Fibroblast of lung (primary cell): ENCODE measurements around the gene NOS1AP. TPM values are rescaled to one million over a fixed set of nuclear protein-coding genes. Genes with fewer than 3 reads are reported as not detected.

ENCODE experiments used
- DNase-seq, 2 donors: peaks; one replicate each; pipeline versions ENCODE4 v3.0.0 to v3.0.0-alpha.2; 2010; ENCODE audit warnings: low read depth in 2 of 2
- H2AFZ ChIP-seq: 2 replicates; pipeline ENCODE4 v1.5.1; 2012; ENCODE audit warnings: low read length, control low read depth, inconsistent platforms
- H3K27ac ChIP-seq: 2 replicates; pipeline ENCODE4 v1.5.1; 2011; ENCODE audit warnings: low read length, control low read depth; ENCODE audit not compliant: insufficient read depth
- H3K27me3 ChIP-seq: 2 replicates; pipeline ENCODE4 v1.5.1; 2011; ENCODE audit warnings: mild to moderate bottlenecking, low read length; ENCODE audit not compliant: control insufficient read depth, insufficient read depth
- H3K36me3 ChIP-seq: 2 replicates; pipeline ENCODE4 v1.5.1; 2011; ENCODE audit warnings: low read length; ENCODE audit not compliant: control insufficient read depth, insufficient read depth
- H3K4me1 ChIP-seq: 2 replicates; pipeline ENCODE4 v1.5.1; 2011; ENCODE audit warnings: low read length; ENCODE audit not compliant: control insufficient read depth, insufficient read depth; ENCODE audit errors: extremely low read depth
- H3K4me2 ChIP-seq: 2 replicates; pipeline ENCODE4 v1.5.1; 2011; ENCODE audit warnings: low read length, control low read depth; ENCODE audit not compliant: insufficient read depth; ENCODE audit errors: extremely low read depth
- H3K4me3 ChIP-seq, 4 experiments: fragments of 200-600 bp in 1 of 4; sonication (generic) in 1 of 4; replicated peaks in 1 of 4; 2 replicates each; pipeline ENCODE4 v1.5.1; 2011 to 2016; ENCODE audit warnings: low read length in 4 of 4, low read depth in 3 of 4, mild to moderate bottlenecking in 3 of 4, control low read depth in 2 of 4, inconsistent platforms in 1 of 4, mixed read lengths in 1 of 4; ENCODE audit not compliant: insufficient read depth in 1 of 4; ENCODE audit errors: control extremely low read depth in 1 of 4
- H3K79me2 ChIP-seq: 2 replicates; pipeline ENCODE4 v1.5.1; 2012; ENCODE audit warnings: mild to moderate bottlenecking, low read length, inconsistent platforms; ENCODE audit not compliant: control insufficient read depth, insufficient read depth
- H3K9ac ChIP-seq: 2 replicates; pipeline ENCODE4 v1.5.1; 2011; ENCODE audit warnings: mild to moderate bottlenecking, low read length, control low read depth; ENCODE audit not compliant: insufficient read depth
- H3K9me3 ChIP-seq: 2 replicates; pipeline ENCODE4 v1.5.1; 2012; ENCODE audit warnings: low read depth, low read length; ENCODE audit not compliant: control insufficient read depth, insufficient read depth
- H4K20me1 ChIP-seq: 2 replicates; pipeline ENCODE4 v1.5.1; 2011; ENCODE audit warnings: low read length; ENCODE audit not compliant: control insufficient read depth, insufficient read depth; ENCODE audit errors: extremely low read depth
- CTCF ChIP-seq, 2 donors: IDR thresholded peaks in 1 of 2; conservative IDR thresholded peaks in 1 of 2; 1 replicate in 1 of 2; 2 replicates in 1 of 2; pipeline ENCODE4 v1.5.1; 2011 to 2012; ENCODE audit warnings: low read length in 2 of 2, control low read depth in 1 of 2, inconsistent platforms in 1 of 2, low read depth in 1 of 2, mild to moderate bottlenecking in 1 of 2
- EZH2 ChIP-seq: IDR thresholded peaks from 2 replicates; pipeline ENCODE4 v1.5.1; 2012; ENCODE audit warnings: low read length, control low read depth, mild to moderate bottlenecking; ENCODE audit errors: missing control alignments
- polyA plus RNA-seq, 2 donors: library from polyadenylated mRNA; depleted of rRNA in 1 of 2; stranded (reverse) in 1 of 2; unstranded in 1 of 2; fragments of >200 nt; gene quantifications; 2 replicates each; pipeline ENCODE4 v1.2.1, GENCODE V29; 2011 to 2012; ENCODE audit warnings: missing spikeins in 1 of 2
- total RNA-seq: library from RNA; depleted of rRNA; stranded (reverse); fragments of >200 nt; gene quantifications from 2 replicates; pipeline ENCODE4 v1.2.1, GENCODE V29; 2014

NOS1AP gene
- total and polyA plus RNA-seq, 2 donors (not counting 1 experiment from before 2014, with no cell fraction given): 0.14 to 0.17 TPM

- H3K4me3 ChIP-seq: no peak overlapping the region
- peak; percentile 49 to 61 for DNase-seq
- no peak for TF ChIP-seq EZH2
- no peak for TF ChIP-seq CTCF (conservative IDR thresholded peaks at IDR 0.05 in 1 of 2, IDR thresholded peaks at IDR 0.05 in 1 of 2; ENCODE audit: low read depth in 1 of 2, low read length in 2 of 2)
Observed at GRCh38 chr1:162094271-162094670, 24.8 kb downstream of the NOS1AP start.

GRCh38 chr1:162094723-162095122, 25.2 kb downstream of the NOS1AP start:
- H3K9me3 ChIP-seq: no peaks in the 10 kb centered on the region
- no peak overlapping the region for H3K4me2 ChIP-seq
- peak in 1 of 2 donors; percentile 21 for DNase-seq
- no peaks in the 10 kb centered on the region for H4K20me1 ChIP-seq
- no peaks in the 10 kb centered on the region for H3K27me3 ChIP-seq
- H2AFZ ChIP-seq: no peak overlapping the region
- no peak overlapping the region for H3K27ac ChIP-seq
- no peaks in the 10 kb centered on the region for H3K79me2 ChIP-seq
- TF ChIP-seq CTCF (conservative IDR thresholded peaks at IDR 0.05 in 1 of 2, IDR thresholded peaks at IDR 0.05 in 1 of 2; ENCODE audit: low read depth in 1 of 2, low read length in 2 of 2): no peak
- TF ChIP-seq EZH2: no peak
- no peaks in the 10 kb centered on the region for H3K36me3 ChIP-seq
- H3K4me1 ChIP-seq: peaks cover 2% of the 10 kb centered on the region
- H3K4me3 ChIP-seq: no peak overlapping the region
- no peak overlapping the region for H3K9ac ChIP-seq

More at GRCh38 chr1:162094271-162094670, 24.8 kb downstream of the NOS1AP start:
- Histone ChIP-seq H3K9ac (no peak overlapping the region), H3K36me3 (no peaks in the 10 kb centered on the region), H3K9me3 (no peaks in the 10 kb centered on the region), H3K4me2 (no peak overlapping the region), H3K27me3 (no peaks in the 10 kb centered on the region), H2AFZ (no peak overlapping the region), H3K27ac (no peak overlapping the region), H4K20me1 (no peaks in the 10 kb centered on the region), H3K4me1 (peaks cover 2% of the 10 kb centered on the region), H3K79me2 (no peaks in the 10 kb centered on the region)

- Histone ChIP-seq H3K27me3 (peaks cover 5% of the 10 kb centered on the region), H3K4me1 (no peaks in the 10 kb centered on the region), H4K20me1 (no peaks in the 10 kb centered on the region), H2AFZ (no peak overlapping the region), H3K9ac (no peak overlapping the region), H3K4me3 (no peak overlapping the region), H3K36me3 (no peaks in the 10 kb centered on the region), H3K4me2 (no peak overlapping the region), H3K9me3 (no peaks in the 10 kb centered on the region), H3K27ac (no peak overlapping the region), H3K79me2 (no peaks in the 10 kb centered on the region)
- TF ChIP-seq CTCF (conservative IDR thresholded peaks at IDR 0.05 in 1 of 2, IDR thresholded peaks at IDR 0.05 in 1 of 2; ENCODE audit: low read depth in 1 of 2, low read length in 2 of 2) (no peak), EZH2 (no peak)
- DNase-seq: no peak
Observed at GRCh38 chr1:162107911-162108310, 38.4 kb downstream of the NOS1AP start.
